Activated CD4-positive, alpha-beta T cell treated with anti-CD3 and anti-CD28 coated beads for 36 hours (primary cell): ENCODE measurements around the gene NFKB1. TPM values are rescaled to one million over a fixed set of nuclear protein-coding genes. Genes with fewer than 3 reads are reported as not detected.

Source experiments
- ATAC-seq: fragments of 200-7000 bp; cut with Tn5 transposase; one replicate; pipeline ENCODE4 v1.10.0; 2021; ENCODE audit warnings: mild to moderate bottlenecking, moderate library complexity
- CTCF ChIA-PET: fragments of 350-600 bp; sonication (Branson Sonifier 250); formaldehyde crosslinking; loops from one replicate; lab custom pipeline; 2021; ENCODE audit warnings: antibody characterized with exemption; lab: Charles Lee
- POLR2A ChIA-PET: fragments of 350-600 bp; sonication (Branson Sonifier 250); formaldehyde crosslinking; loops from one replicate; lab custom pipeline; 2021; ENCODE audit warnings: antibody characterized with exemption, inconsistent platforms; lab: Charles Lee
- DNase-seq: peaks from one replicate; pipeline ENCODE4 v3.0.0-alpha.2; 2020
- H3K27ac Mint-ChIP-seq: one replicate; pipeline ENCODE4 v1.8.0; 2021; ENCODE audit warnings: mixed read lengths
- H3K27me3 Mint-ChIP-seq: one replicate; pipeline ENCODE4 v1.8.0; 2021; ENCODE audit warnings: mixed read lengths
- H3K36me3 Mint-ChIP-seq: one replicate; pipeline ENCODE4 v1.8.0; 2021; ENCODE audit warnings: low read depth, mixed read lengths
- H3K4me1 Mint-ChIP-seq: one replicate; pipeline ENCODE4 v1.8.0; 2021; ENCODE audit warnings: mixed read lengths
- H3K4me3 Mint-ChIP-seq: one replicate; pipeline ENCODE4 v1.8.0; 2021; ENCODE audit warnings: mild to moderate bottlenecking, moderate library complexity, mixed read lengths
- H3K9me3 Mint-ChIP-seq: one replicate; pipeline ENCODE4 v1.8.0; 2021; ENCODE audit warnings: low read depth, mixed read lengths
- intact Hi-C, 2 experiments: fragments of 100-400 bp; cut with DNase I in 1 of 2; cut with micrococcal nuclease in 1 of 2; formaldehyde crosslinking; loops; one replicate each; pipeline versions ENCODE4 v1.14.2 to v1.15.1; 2022 to 2024; cut with DNase I, micrococcal nuclease
- total RNA-seq, 2 experiments: library from RNA; stranded (reverse); gene quantifications; one replicate each; pipeline ENCODE4 v1.2.3, GENCODE V29; 2021

NFKB1 gene
- total RNA-seq, 2 experiments from 2014 or later = 167 to 174 TPM

- Mint-ChIP-seq H3K4me3 (no peak overlapping the region), H3K36me3 (peaks cover 17% of the 10 kb centered on the region), H3K27me3 (no peaks in the 10 kb centered on the region), H3K9me3 (no peaks in the 10 kb centered on the region), H3K27ac (peak overlapping the region; percentile 48), H3K4me1 (peaks cover 48% of the 10 kb centered on the region)
- DNase-seq (no peak), ATAC-seq (no peak)
- POLR2A ChIA-PET = interaction anchor here (0.6 to 1.3 kb wide), 3 partner anchors 10 to 235 kb away, joined by 3 read pairs; no protein-coding TSS in a partner anchor
- CTCF ChIA-PET = interaction anchor here (1.4 to 1.6 kb wide), 3 partner anchors 198 to 286 kb away, joined by 3 to 5 read pairs (median 3); no protein-coding TSS in a partner anchor
- intact Hi-C loops = no loop called here
Observed at GRCh38 chr4:102632241-102633065, 131.3 kb downstream of the NFKB1 start.

GRCh38 chr4:102633100-102633499 is 131.9 kb downstream of the NFKB1 start:
- H3K9me3 Mint-ChIP-seq = no peaks in the 10 kb centered on the region
- peaks cover 18% of the 10 kb centered on the region for H3K36me3 Mint-ChIP-seq
- no peak for DNase-seq
- ATAC-seq = no peak
- H3K27ac Mint-ChIP-seq = no peak overlapping the region
- POLR2A ChIA-PET = no interaction called here
- peaks cover 42% of the 10 kb centered on the region for H3K4me1 Mint-ChIP-seq
- no peaks in the 10 kb centered on the region for H3K27me3 Mint-ChIP-seq
- H3K4me3 Mint-ChIP-seq = no peak overlapping the region
- intact Hi-C loops = no loop called here
- CTCF ChIA-PET = interaction anchor here (1.4 kb wide), 2 partner anchors 199 to 203 kb away, joined by 3 to 5 read pairs; no protein-coding TSS in a partner anchor

- Mint-ChIP-seq H3K36me3 (peaks cover 22% of the 10 kb centered on the region), H3K27me3 (no peaks in the 10 kb centered on the region), H3K4me3 (no peak overlapping the region), H3K27ac (no peak overlapping the region), H3K4me1 (peaks cover 11% of the 10 kb centered on the region), H3K9me3 (no peaks in the 10 kb centered on the region)
- ATAC-seq (no peak), DNase-seq (no peak)
- ChIA-PET POLR2A (no interaction called here), CTCF (no interaction called here)
- intact Hi-C loops = no loop called here
Observed at GRCh38 chr4:102637391-102637790, 136.2 kb downstream of the NFKB1 start.

GRCh38 chr4:102638621-102639020 is 137.5 kb downstream of the NFKB1 start:
- Mint-ChIP-seq H3K27ac (no peak overlapping the region), H3K4me1 (peaks cover 11% of the 10 kb centered on the region), H3K27me3 (no peaks in the 10 kb centered on the region), H3K36me3 (peaks cover 22% of the 10 kb centered on the region), H3K9me3 (no peaks in the 10 kb centered on the region), H3K4me3 (no peak overlapping the region)
- CTCF ChIA-PET = no interaction called here
- DNase-seq = no peak
- POLR2A ChIA-PET = no interaction called here
- no peak for ATAC-seq
- intact Hi-C loops = no loop called here

- H3K4me1 Mint-ChIP-seq = peaks cover 11% of the 10 kb centered on the region
- POLR2A ChIA-PET = no interaction called here
- intact Hi-C loops = no loop called here
- H3K27me3 Mint-ChIP-seq = no peaks in the 10 kb centered on the region
- no peak overlapping the region for H3K27ac Mint-ChIP-seq
- DNase-seq = peak; percentile 26
- ATAC-seq = peak; percentile 36
- H3K4me3 Mint-ChIP-seq = peak overlapping the region; percentile 27
- CTCF ChIA-PET = interaction anchor here (0.6 kb wide), 1 partner anchor 15 kb away, joined by 3 read pairs; no protein-coding TSS in a partner anchor
- H3K9me3 Mint-ChIP-seq = no peaks in the 10 kb centered on the region
- H3K36me3 Mint-ChIP-seq = peaks cover 24% of the 10 kb centered on the region
Observed at GRCh38 chr4:102639598-102639997, 138.4 kb downstream of the NFKB1 start.

GRCh38 chr4:102640669-102641068 is 139.5 kb downstream of the NFKB1 start:
- Mint-ChIP-seq H3K27ac (no peak overlapping the region), H3K27me3 (no peaks in the 10 kb centered on the region), H3K9me3 (no peaks in the 10 kb centered on the region), H3K36me3 (peaks cover 22% of the 10 kb centered on the region), H3K4me3 (no peak overlapping the region), H3K4me1 (peaks cover 9% of the 10 kb centered on the region)
- DNase-seq (no peak), ATAC-seq (no peak)
- POLR2A ChIA-PET = no interaction called here
- intact Hi-C loops = no loop called here
- CTCF ChIA-PET = interaction anchor here (0.9 to 1.0 kb wide), 2 partner anchors 108 to 210 kb away, joined by 3 read pairs; no protein-coding TSS in a partner anchor

GRCh38 chr4:102641793-102642192 is 140.6 kb downstream of the NFKB1 start:
- ChIA-PET CTCF (interaction anchor here (0.6 kb wide), 1 partner anchor 15 kb away, joined by 3 read pairs; no protein-coding TSS in a partner anchor), POLR2A (no interaction called here)
- no peak for ATAC-seq
- Mint-ChIP-seq H3K27ac (no peak overlapping the region), H3K27me3 (no peaks in the 10 kb centered on the region), H3K4me3 (no peak overlapping the region), H3K4me1 (peaks cover 12% of the 10 kb centered on the region), H3K36me3 (peaks cover 22% of the 10 kb centered on the region), H3K9me3 (no peaks in the 10 kb centered on the region)
- DNase-seq = no peak
- intact Hi-C loops = no loop called here

GRCh38 chr4:102642631-102643298 is 141.6 kb downstream of the NFKB1 start:
- ChIA-PET POLR2A (interaction anchor here (0.6 kb wide), 1 partner anchor 11 kb away, joined by 3 read pairs; no protein-coding TSS in a partner anchor), CTCF (interaction anchor here (0.5 to 0.6 kb wide), 2 partner anchors 207 to 383 kb away, joined by 3 read pairs; no protein-coding TSS in a partner anchor)
- DNase-seq = no peak
- ATAC-seq = no peak
- Mint-ChIP-seq H3K9me3 (no peaks in the 10 kb centered on the region), H3K4me3 (no peak overlapping the region), H3K27me3 (no peaks in the 10 kb centered on the region), H3K36me3 (peaks cover 19% of the 10 kb centered on the region), H3K4me1 (peaks cover 17% of the 10 kb centered on the region), H3K27ac (no peak overlapping the region)
- intact Hi-C loops = no loop called here

- H3K27me3 Mint-ChIP-seq = no peaks in the 10 kb centered on the region
- no peak overlapping the region for H3K27ac Mint-ChIP-seq
- peaks cover 9% of the 10 kb centered on the region for H3K4me1 Mint-ChIP-seq
- intact Hi-C loops = no loop called here
- no peaks in the 10 kb centered on the region for H3K9me3 Mint-ChIP-seq
- CTCF ChIA-PET = no interaction called here
- ATAC-seq (no peak), DNase-seq (no peak)
- no peak overlapping the region for H3K4me3 Mint-ChIP-seq
- POLR2A ChIA-PET = interaction anchor here (0.7 kb wide), 1 partner anchor 227 kb away, joined by 3 read pairs; no protein-coding TSS in a partner anchor
- H3K36me3 Mint-ChIP-seq = peaks cover 25% of the 10 kb centered on the region
Observed at GRCh38 chr4:102647117-102647516, 146.0 kb downstream of the NFKB1 start.

- DNase-seq (no peak), ATAC-seq (no peak)
- POLR2A ChIA-PET = no interaction called here
- intact Hi-C loops = no loop called here
- Mint-ChIP-seq H3K4me1 (no peaks in the 10 kb centered on the region), H3K27me3 (no peaks in the 10 kb centered on the region), H3K4me3 (no peak overlapping the region), H3K27ac (no peak overlapping the region), H3K36me3 (peaks cover 6% of the 10 kb centered on the region), H3K9me3 (no peaks in the 10 kb centered on the region)
- CTCF ChIA-PET = no interaction called here
Observed at GRCh38 chr4:102657206-102657605, 156.0 kb downstream of the NFKB1 start.

GRCh38 chr4:102663073-102663472 is 161.9 kb downstream of the NFKB1 start:
- no peaks in the 10 kb centered on the region for H3K9me3 Mint-ChIP-seq
- intact Hi-C loops = no loop called here
- peaks cover 12% of the 10 kb centered on the region for H3K36me3 Mint-ChIP-seq
- ChIA-PET CTCF (interaction anchor here (0.6 to 1.4 kb wide), 2 partner anchors 11 to 179 kb away, joined by 3 to 4 read pairs; no protein-coding TSS in a partner anchor), POLR2A (no interaction called here)
- DNase-seq (no peak), ATAC-seq (no peak)
- no peaks in the 10 kb centered on the region for H3K27me3 Mint-ChIP-seq
- no peaks in the 10 kb centered on the region for H3K4me1 Mint-ChIP-seq
- no peak overlapping the region for H3K4me3 Mint-ChIP-seq
- no peak overlapping the region for H3K27ac Mint-ChIP-seq
